HG03060 (cell line): ENCODE results near the gene ITGB4.

Source experiments
- ATAC-seq: cut with Tn5 transposase; IDR thresholded peaks from one replicate; pipeline ENCODE4 v1.9.1; 2021; ENCODE audit warnings: low read depth, moderate number of reproducible peaks; ENCODE audit not compliant: unreplicated experiment

Gene ITGB4

GRCh38 chr17:75783069-75783783, 62.0 kb downstream of the ITGB4 start:
- ATAC-seq = peak; percentile 27

GRCh38 chr17:75783803-75784472, 62.7 kb downstream of the ITGB4 start:
- no peak for ATAC-seq

- ATAC-seq = peak; percentile 38
Measured at GRCh38 chr17:75784473-75785015, 63.3 kb downstream of the ITGB4 start, which contains the start of gene UNK. Gene UNK, plus strand, starts transcription at chr17:75784806. Its CDS starts 75 bp downstream, at chr17:75784881.

- no peak for ATAC-seq
Measured at GRCh38 chr17:75785016-75785890, 64.0 kb downstream of the ITGB4 start.

- ATAC-seq = no peak
Measured at GRCh38 chr17:75791254-75791653, 70.0 kb downstream of the ITGB4 start.

GRCh38 chr17:75793460-75793859, 72.2 kb downstream of the ITGB4 start:
- ATAC-seq = no peak

GRCh38 chr17:75795820-75796607, 74.8 kb downstream of the ITGB4 start:
- no peak for ATAC-seq

GRCh38 chr17:75799402-75799801, 78.1 kb downstream of the ITGB4 start:
- no peak for ATAC-seq

- no peak for ATAC-seq
Measured at GRCh38 chr17:75803883-75804282, 82.6 kb downstream of the ITGB4 start.

GRCh38 chr17:75806822-75807500, 85.7 kb downstream of the ITGB4 start:
- ATAC-seq = no peak
